PFSK-1 (cell line): ENCODE measurements around the gene FKBP1A.

Experiments used
- POLR2AphosphoS5 ChIP-seq: IDR thresholded peaks from 2 replicates; pipeline ENCODE4 v1.6.1; 2012; ENCODE audit warnings: low read depth, mild to moderate bottlenecking, control low read depth, low read length, moderate library complexity
- REST ChIP-seq, 2 experiments: IDR thresholded peaks; 2 replicates each; pipeline versions ENCODE4 v1.6.1 to v1.8.0; 2011 to 2012; ENCODE audit warnings: low read depth in 2 of 2, low read length in 2 of 2, control low read depth in 1 of 2, inconsistent platforms in 1 of 2, mild to moderate bottlenecking in 1 of 2, moderate library complexity in 1 of 2; ENCODE audit not compliant: insufficient read depth in 1 of 2

GRCh38 chr20:1442304-1442703 lies 49.5 kb upstream of the FKBP1A start:
- TF ChIP-seq REST (IDR thresholded peaks at IDR 0.05; ENCODE audit: insufficient read depth in 1 of 2, low read depth in 2 of 2, low read length in 2 of 2) (no peak), POLR2AphosphoS5 (no peak)
